GM18861 (cell line): ENCODE measurements around the gene RAB11FIP4.

Source experiments
- ATAC-seq: cut with Tn5 transposase; IDR thresholded peaks from one replicate; pipeline ENCODE4 v1.9.1; 2021; ENCODE audit not compliant: unreplicated experiment

Gene RAB11FIP4

DNA sequence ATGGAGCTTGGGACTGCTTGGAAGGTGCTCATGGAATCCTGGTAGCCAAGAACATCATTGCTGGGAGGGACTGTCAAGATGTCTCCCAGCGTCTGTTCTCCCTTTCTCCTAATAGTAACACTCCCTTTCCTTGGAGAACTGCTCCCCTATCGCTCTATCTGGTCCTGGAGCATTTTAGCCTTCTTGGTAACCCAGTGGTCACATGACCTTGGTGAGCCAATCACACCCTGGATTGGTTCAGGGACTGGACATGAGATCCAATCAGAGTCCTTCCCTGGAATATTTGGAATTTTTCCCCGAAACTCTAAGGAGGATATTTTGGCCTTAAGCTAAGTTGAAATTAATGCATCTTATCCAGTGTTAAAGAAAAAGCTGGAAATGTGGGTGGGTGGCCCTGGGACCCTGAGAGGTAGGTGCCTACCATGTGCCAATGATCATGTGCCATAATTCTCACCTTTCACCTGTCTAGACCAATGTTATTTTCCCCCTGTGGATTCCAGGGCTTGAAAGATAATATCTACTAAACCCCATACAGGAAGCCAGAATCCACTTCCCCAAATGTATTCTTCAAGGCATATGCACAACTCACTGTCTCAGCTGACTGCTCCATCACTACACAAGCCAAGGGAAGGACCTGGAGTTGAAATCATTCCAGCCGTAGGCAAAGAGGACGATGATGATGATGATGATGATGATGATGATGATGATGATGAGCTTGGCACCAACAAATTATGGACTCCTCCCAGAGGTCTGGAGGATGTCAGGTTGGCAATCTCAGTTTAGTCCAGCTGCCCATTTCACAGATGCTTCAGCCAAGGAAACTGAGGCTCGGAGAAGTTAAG is 193.2 kb downstream of the RAB11FIP4 start:
- ATAC-seq: no peak

GRCh38 chr17:31585280-31585630 is 193.8 kb downstream of the RAB11FIP4 start:
- ATAC-seq: no peak

DNA sequence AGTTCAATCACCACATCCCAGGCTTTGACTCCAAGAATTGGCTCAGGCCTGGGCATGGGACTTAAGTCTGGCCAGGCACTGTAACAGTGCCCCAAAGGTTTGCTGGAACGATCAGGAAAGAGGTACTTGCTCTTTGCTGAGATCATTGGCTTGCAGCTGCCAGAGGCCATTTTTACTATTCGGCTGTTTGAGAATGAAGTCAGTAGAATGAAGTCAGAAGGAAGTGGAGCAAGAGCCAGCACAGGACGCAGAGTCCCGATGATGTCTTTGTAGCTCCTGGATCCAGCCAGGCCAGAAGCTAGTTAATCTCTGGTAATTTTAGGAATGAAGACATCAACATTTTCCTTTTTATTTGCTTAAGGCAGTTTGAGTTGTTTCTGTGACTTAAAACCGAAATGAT is 195.5 kb downstream of the RAB11FIP4 start:
- no peak for ATAC-seq

GRCh38 chr17:31587462-31587861 is 196.0 kb downstream of the RAB11FIP4 start:
- no peak for ATAC-seq
